PC-9 (cell line): Measurements from ENCODE around the gene FOXC2.

Experiments used
- EZH2 ChIP-seq: fragments of 200-600 bp; sonication (generic); IDR thresholded peaks from 2 replicates; pipeline ENCODE4 v1.8.0; 2017; ENCODE audit warnings: antibody characterized with exemption, low read depth
- TF ChIP-seq, protein P1 (sequence below): fragments of 200-600 bp; sonication (generic); conservative IDR thresholded peaks from 2 replicates; pipeline ENCODE4 v1.6.1; 2017; ENCODE audit warnings: mixed run types, antibody characterized with exemption, mild to moderate bottlenecking, moderate library complexity

- TF ChIP-seq, protein P1, sequence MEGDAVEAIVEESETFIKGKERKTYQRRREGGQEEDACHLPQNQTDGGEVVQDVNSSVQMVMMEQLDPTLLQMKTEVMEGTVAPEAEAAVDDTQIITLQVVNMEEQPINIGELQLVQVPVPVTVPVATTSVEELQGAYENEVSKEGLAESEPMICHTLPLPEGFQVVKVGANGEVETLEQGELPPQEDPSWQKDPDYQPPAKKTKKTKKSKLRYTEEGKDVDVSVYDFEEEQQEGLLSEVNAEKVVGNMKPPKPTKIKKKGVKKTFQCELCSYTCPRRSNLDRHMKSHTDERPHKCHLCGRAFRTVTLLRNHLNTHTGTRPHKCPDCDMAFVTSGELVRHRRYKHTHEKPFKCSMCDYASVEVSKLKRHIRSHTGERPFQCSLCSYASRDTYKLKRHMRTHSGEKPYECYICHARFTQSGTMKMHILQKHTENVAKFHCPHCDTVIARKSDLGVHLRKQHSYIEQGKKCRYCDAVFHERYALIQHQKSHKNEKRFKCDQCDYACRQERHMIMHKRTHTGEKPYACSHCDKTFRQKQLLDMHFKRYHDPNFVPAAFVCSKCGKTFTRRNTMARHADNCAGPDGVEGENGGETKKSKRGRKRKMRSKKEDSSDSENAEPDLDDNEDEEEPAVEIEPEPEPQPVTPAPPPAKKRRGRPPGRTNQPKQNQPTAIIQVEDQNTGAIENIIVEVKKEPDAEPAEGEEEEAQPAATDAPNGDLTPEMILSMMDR = no peak
- no peak for TF ChIP-seq EZH2
Observed at GRCh38 chr16:86517033-86517432, 49.6 kb upstream of the FOXC2 start.
